HG02852 (cell line): Measurements from ENCODE around the gene KRTAP2-4.
"Not testable (repeated sequence)": the region's sequence is repeated elsewhere in the genome, so short reads cannot be mapped to it uniquely, and the experiment has no call there.

ENCODE experiments used
- ATAC-seq: cut with Tn5 transposase; IDR thresholded peaks from one replicate; pipeline ENCODE4 v1.9.1; 2021; ENCODE audit warnings: mild to moderate bottlenecking, moderate library complexity; ENCODE audit not compliant: unreplicated experiment

The KRTAP2-4 gene

DNA sequence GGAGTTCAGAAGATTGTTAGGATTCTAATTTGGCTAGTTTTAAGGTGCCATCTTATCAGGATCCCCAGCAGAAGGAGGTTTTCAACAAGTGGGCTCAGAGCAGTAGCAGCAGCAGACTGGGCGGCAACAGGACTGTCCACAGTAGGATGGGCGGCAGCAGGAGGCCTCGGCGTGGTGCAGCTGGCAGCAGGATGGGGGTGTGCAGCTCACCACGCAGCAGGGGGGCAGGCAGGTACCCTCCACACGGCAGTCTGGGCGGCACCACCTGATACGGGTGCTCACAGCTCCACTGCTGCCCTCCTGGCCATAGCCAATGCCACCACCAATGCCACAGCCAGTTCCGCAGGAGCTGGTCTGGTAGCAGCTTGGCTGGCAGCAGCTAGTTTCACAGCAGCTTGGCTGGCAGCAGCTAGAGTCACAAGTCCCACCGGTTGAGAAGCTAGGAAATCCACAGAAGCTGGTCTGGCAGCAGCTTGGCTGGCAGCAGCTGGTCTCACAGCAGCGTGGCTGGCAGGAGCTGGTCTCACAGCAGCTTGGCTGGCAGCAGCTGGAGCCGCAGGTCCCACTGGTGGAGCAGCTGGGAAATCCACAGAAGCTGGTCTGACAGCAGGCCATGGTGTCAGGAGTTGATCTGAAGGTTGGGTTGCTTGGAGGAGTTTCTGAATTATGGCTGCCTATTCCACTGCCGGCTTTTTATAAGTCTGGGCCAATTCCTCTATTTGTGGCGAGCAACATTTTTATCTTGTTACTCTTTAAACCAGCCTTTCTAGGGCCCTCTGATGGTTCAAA is 24.7 kb downstream of the KRTAP2-4 start, which contains the start of gene KRTAP1-1:
KRTAP1-1 (minus strand) TSS at position 668 of the 789 bp plus-strand sequence; CDS start at position 615, 53 bp downstream.
- not testable (repeated sequence) for ATAC-seq

DNA sequence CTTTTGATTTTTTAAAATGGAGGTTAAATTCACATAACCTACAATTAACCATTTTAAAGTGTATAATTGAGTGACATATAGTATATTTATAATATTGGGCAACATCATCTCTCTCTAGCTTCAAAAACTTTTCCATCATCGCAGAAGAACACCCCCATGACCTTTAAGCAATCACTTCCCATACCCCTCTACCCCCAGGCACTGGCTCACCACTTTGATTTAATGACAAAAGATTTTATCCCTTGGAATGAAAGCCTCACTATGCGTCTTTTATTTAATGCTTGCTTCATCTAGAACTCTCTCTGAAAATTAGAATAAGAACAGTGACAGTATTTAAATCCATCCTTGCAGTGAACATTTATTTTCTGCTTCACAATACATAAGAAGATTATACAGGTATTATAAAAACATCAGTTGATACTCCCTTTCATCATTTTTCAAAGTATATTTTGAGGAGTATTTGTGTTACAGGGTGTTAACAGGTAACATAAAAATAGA is 27.8 kb downstream of the KRTAP2-4 start:
- ATAC-seq: no peak

DNA sequence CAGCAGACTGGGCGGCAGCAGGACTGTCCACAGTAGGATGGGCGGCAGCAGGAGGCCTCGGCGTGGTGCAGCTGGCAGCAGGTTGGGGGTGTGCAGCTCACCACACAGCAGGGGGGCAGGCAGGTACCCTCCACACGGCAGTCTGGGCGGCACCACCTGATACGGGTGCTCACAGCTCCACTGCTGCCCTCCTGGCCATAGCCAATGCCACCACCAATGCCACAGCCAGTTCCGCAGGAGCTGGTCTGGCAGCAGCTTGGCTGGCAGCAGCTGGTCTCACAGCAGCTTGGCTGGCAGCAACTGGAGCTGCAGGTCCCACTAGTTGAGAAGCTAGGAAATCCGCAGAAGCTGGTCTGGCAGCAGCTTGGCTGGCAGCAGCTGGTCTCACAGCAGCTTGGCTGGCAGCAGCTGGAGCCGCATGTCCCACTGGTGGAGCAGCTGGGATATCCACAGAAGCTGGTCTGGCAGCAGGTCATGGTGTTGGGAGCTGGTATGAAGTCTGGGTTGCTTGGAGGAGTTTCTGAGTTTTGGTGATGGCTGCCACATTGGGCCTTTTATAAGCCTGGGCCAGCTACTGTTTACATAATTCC is 31.2 kb downstream of the KRTAP2-4 start, which contains the start of gene KRTAP1-3:
KRTAP1-3 (minus strand) TSS at position 529 of the 590 bp plus-strand sequence; CDS start at position 476, 53 bp downstream.
- not testable (repeated sequence) for ATAC-seq

DNA sequence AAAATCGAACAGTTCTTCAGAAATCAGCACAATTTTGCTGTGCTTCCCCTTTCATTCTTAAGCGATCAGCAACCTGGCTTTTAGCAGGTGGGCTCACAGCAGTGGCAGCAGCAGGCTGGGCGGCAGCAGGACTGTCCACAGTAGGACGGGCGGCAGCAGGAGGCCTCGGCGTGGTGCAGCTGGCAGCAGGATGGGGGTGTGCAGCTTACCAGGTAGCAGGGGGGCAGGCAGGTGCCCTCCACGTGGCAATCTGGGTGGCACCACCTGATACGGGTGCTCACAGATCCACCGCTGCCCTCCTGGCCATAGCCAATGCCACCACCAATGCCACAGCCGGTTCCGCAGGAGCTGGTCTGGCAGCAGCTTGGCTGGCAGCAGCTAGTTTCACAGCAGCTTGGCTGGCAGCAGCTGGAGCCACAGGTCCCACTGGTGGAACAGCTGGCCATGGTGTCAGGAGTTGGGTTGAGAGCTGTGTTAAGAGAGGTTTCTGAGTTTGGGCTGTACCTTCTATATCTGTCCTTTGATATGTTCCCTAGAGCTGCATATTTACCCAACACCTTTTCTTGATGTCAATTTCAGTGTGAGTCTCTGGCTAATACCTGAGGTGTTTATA is 35.9 kb downstream of the KRTAP2-4 start, which contains the start of gene KRTAP1-4:
KRTAP1-4 (minus strand) TSS at position 563 of the 613 bp plus-strand sequence; CDS start at position 446, 117 bp downstream.
- no peak for ATAC-seq

DNA sequence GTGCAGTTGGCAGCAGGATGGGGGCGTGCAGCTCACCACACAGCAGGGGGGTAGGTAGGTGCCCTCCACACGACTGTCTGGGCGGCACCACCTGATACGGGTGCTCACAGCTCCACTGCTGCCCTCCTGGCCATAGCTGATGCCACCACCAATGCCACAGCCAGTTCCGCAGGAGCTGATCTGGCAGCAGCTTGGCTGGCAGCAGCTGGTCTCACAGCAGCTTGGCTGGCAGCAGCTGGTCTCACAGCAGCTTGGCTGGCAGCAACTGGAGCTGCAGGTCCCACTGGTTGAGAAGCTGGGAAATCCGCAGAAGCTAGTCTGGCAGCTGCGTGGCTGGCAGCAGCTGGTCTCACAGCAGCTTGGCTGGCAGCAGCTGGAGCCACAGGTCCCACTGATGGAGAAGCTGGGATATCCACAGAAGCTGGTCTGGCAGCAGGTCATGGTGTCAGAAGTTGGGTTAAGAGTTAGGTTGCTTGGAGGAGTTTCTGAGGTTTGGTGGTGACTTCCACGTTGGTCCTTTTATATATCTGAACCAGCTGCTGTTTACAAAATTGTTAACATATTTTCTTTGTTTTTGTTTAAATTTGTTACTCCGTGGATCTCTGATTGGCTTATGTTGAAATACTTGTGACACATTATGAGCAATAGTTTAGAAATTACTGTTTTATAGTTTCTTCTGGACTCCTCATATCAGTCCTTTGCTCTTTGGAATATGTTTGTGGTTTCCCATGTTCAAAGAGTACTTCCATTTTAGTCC is 38.8 kb downstream of the KRTAP2-4 start, which contains the start of gene KRTAP1-5:
KRTAP1-5 (minus strand) TSS at position 494 of the 757 bp plus-strand sequence; CDS start at position 441, 53 bp downstream.
- ATAC-seq: no peak

DNA sequence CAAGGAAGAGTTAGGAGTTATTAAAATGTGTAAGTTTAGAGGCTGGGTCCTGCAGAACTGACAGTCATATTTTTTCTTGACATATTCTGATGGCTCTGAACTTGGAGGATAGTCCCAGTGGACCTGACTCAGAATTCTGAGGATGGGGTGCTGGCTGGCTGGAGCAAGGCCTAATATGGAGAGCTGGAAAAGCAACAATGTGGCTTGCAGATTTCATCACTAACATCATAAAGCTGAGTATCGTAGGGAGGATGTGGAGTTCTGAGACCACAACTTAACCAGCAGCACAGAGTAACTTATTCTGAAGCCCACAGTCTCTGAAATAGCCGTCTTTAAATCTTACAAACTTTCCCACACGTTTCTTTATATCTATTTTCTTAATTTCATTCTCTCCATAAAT is 41.0 kb downstream of the KRTAP2-4 start:
- ATAC-seq: no peak

GRCh38 chr17:41020336-41020735 is 45.3 kb downstream of the KRTAP2-4 start:
- no peak for ATAC-seq

GRCh38 chr17:41019415-41019814 is 46.3 kb downstream of the KRTAP2-4 start:
- no peak for ATAC-seq

DNA sequence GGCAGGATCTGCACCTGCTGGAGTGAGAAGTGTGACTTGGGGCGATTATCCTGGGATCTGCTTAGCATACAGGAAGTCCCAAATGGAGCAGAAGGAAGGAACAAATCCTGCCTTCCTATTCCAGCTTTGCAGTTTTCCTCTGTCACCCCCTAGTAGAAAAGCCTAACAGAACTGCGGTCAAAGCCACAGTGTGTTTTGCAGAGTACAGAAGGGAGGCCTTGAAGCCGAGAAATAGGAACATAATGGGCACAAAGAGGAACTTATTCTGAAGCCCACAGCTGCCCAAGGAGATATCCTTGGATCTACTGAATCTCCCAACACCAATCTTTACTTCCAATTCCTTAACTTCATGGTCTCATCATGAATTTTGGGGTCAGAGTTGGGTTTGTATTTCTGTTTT is 47.1 kb downstream of the KRTAP2-4 start:
- ATAC-seq: no peak

DNA sequence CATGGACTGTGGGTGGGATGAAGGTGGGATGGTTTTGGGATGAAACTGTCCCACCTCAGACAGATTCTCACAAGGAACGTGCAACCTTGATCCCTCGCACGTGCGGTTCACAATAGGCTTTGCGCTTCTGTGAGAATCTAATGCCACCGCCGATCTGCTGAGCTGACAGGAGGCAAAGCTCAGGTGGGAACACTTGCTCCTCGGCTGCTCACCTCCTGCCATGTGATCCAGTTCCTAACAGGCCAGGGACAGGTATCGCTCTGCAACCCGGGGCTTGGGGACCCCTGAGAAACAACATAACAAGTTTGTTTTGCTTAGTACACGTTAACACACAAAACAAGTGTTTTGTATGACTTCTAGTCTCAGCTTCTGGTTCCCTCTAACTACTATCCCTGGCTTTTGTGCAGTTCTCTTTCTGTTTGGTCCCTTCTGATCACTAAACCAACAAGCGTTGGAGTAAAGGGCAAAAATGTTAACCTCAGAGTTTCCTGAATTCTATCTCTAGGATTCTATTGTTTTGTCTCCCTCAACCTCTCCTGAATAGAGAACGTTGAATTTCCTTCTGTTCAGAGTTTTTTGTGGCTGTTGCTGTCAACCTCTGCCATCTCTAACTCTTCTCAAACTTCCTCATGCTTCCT is 49.0 kb downstream of the KRTAP2-4 start:
- ATAC-seq: no peak

- ATAC-seq: no peak
Observed at GRCh38 chr17:41015454-41015853, 50.2 kb downstream of the KRTAP2-4 start.
